H9 (cell line): Measurements from ENCODE around the gene RHOC. TPM values are rescaled to one million over a fixed set of nuclear protein-coding genes. Genes with fewer than 3 reads are reported as not detected.

Experiments used
- DNase-seq: peaks from one replicate; pipeline ENCODE4 v3.0.0-alpha.2; 2017
- H2AFZ ChIP-seq: one replicate; pipeline ENCODE4 v1.6.1; 2013; ENCODE audit warnings: mild to moderate bottlenecking, low read length, control low read depth, moderate library complexity
- H2AK5ac ChIP-seq: 2 replicates; pipeline ENCODE4 v1.6.1; 2013; ENCODE audit warnings: low read length, control low read depth, mixed read lengths; ENCODE audit not compliant: insufficient read length
- H2BK120ac ChIP-seq: one replicate; pipeline ENCODE4 v1.6.1; 2013; ENCODE audit warnings: low read depth, mild to moderate bottlenecking, low read length, control low read depth, inconsistent platforms; ENCODE audit not compliant: poor library complexity, severe bottlenecking
- H2BK12ac ChIP-seq: 2 replicates; pipeline ENCODE4 v1.6.1; 2013; ENCODE audit warnings: low read length, control low read depth, mixed read lengths, low read depth; ENCODE audit not compliant: insufficient read length
- H2BK15ac ChIP-seq: 2 replicates; pipeline ENCODE4 v1.6.1; 2013; ENCODE audit warnings: low read depth, low read length, control low read depth
- H2BK20ac ChIP-seq: one replicate; pipeline ENCODE4 v1.6.1; 2013; ENCODE audit warnings: low read depth, mild to moderate bottlenecking, low read length, control low read depth, inconsistent platforms; ENCODE audit not compliant: poor library complexity, severe bottlenecking
- H2BK5ac ChIP-seq: 2 replicates; pipeline ENCODE4 v1.6.1; 2013; ENCODE audit warnings: low read length, control low read depth, mixed read lengths; ENCODE audit not compliant: insufficient read length
- H3K14ac ChIP-seq: 2 replicates; pipeline ENCODE4 v1.6.1; 2013; ENCODE audit warnings: low read length, control low read depth; ENCODE audit not compliant: insufficient read depth
- H3K18ac ChIP-seq: 2 replicates; pipeline ENCODE4 v1.6.1; 2013; ENCODE audit warnings: low read depth, mild to moderate bottlenecking, mixed read lengths, low read length, control low read depth; ENCODE audit not compliant: insufficient read length
- H3K23ac ChIP-seq: 2 replicates; pipeline ENCODE4 v1.6.1; 2013; ENCODE audit warnings: low read length, control low read depth, mixed read lengths, low read depth; ENCODE audit not compliant: insufficient read length
- H3K23me2 ChIP-seq: 2 replicates; pipeline ENCODE4 v1.6.1; 2013; ENCODE audit warnings: low read depth, mild to moderate bottlenecking, mixed read lengths, low read length, control low read depth; ENCODE audit not compliant: insufficient read length, poor library complexity, severe bottlenecking
- H3K27ac ChIP-seq: 2 replicates; pipeline ENCODE4 v1.5.1; 2013; ENCODE audit warnings: low read length, control low read depth, mixed read lengths, low read depth; ENCODE audit not compliant: insufficient read length
- H3K27me3 ChIP-seq: 2 replicates; pipeline ENCODE4 v1.6.1; 2013; ENCODE audit warnings: low read length, control low read depth, inconsistent platforms; ENCODE audit not compliant: insufficient read depth
- H3K4ac ChIP-seq: 2 replicates; pipeline ENCODE4 v1.6.1; 2013; ENCODE audit warnings: low read depth, mild to moderate bottlenecking, control low read depth, inconsistent platforms, low read length, moderate library complexity
- H3K4me1 ChIP-seq: 2 replicates; pipeline ENCODE4 v1.6.1; 2013; ENCODE audit warnings: low read length, control low read depth, inconsistent platforms; ENCODE audit not compliant: insufficient read depth
- H3K4me2 ChIP-seq: 2 replicates; pipeline ENCODE4 v1.6.1; 2013; ENCODE audit warnings: low read length, control low read depth, mixed read lengths; ENCODE audit not compliant: insufficient read length, insufficient read depth
- H3K56ac ChIP-seq: 2 replicates; pipeline ENCODE4 v1.6.1; 2013; ENCODE audit warnings: low read depth, mild to moderate bottlenecking, mixed read lengths, low read length, control low read depth; ENCODE audit not compliant: insufficient read length
- H3K79me1 ChIP-seq: 2 replicates; pipeline ENCODE4 v1.6.1; 2013; ENCODE audit warnings: low read depth, mild to moderate bottlenecking, moderate library complexity, low read length, control low read depth, inconsistent platforms; ENCODE audit not compliant: insufficient read depth, poor library complexity, severe bottlenecking
- H3K79me2 ChIP-seq: 2 replicates; pipeline ENCODE4 v1.6.1; 2013; ENCODE audit warnings: low read length, control low read depth, inconsistent platforms; ENCODE audit not compliant: insufficient read depth
- H3K9ac ChIP-seq: 2 replicates; pipeline ENCODE4 v1.6.1; 2013; ENCODE audit warnings: low read length, control low read depth, mixed read lengths; ENCODE audit not compliant: insufficient read length; ENCODE audit errors: extremely low read depth
- H3K9me3 ChIP-seq: one replicate; pipeline ENCODE4 v1.6.1; 2013; ENCODE audit warnings: low read depth, low read length, inconsistent platforms; ENCODE audit not compliant: control insufficient read depth
- H3T11ph ChIP-seq: one replicate; pipeline ENCODE4 v1.6.1; 2013; ENCODE audit warnings: mild to moderate bottlenecking, low read length, control low read depth, inconsistent platforms
- H4K20me1 ChIP-seq: one replicate; pipeline ENCODE4 v1.6.1; 2013; ENCODE audit not compliant: control insufficient read depth, insufficient read length, insufficient read depth
- H4K5ac ChIP-seq: 2 replicates; pipeline ENCODE4 v1.6.1; 2013; ENCODE audit warnings: low read depth, mild to moderate bottlenecking, mixed read lengths, low read length, control low read depth; ENCODE audit not compliant: insufficient read length
- H4K8ac ChIP-seq: replicated peaks from 2 replicates; pipeline ENCODE4 v1.6.1; 2013; ENCODE audit warnings: low read length, control low read depth, mixed read lengths, low read depth; ENCODE audit not compliant: insufficient read length
- H4K91ac ChIP-seq: 2 replicates; pipeline ENCODE4 v1.6.1; 2013; ENCODE audit warnings: low read depth, mild to moderate bottlenecking, moderate library complexity, mixed read lengths, low read length, control low read depth; ENCODE audit not compliant: insufficient read length
- H3K27ac Mint-ChIP-seq, 3 experiments: 2 replicates in 2 of 3; 3 replicates in 1 of 3; pipeline ENCODE4 v1.8.0; 2020 to 2021; ENCODE audit warnings: mixed read lengths in 3 of 3, mild to moderate bottlenecking in 1 of 3, moderate library complexity in 1 of 3
- H3K27me3 Mint-ChIP-seq: 2 replicates; pipeline ENCODE4 v1.8.0; 2021; ENCODE audit warnings: low read depth, mild to moderate bottlenecking, moderate library complexity, mixed read lengths
- H3K36me3 Mint-ChIP-seq, 3 experiments: 2 replicates in 2 of 3; 3 replicates in 1 of 3; pipeline ENCODE4 v1.8.0; 2020 to 2021; ENCODE audit warnings: low read depth in 3 of 3, mixed read lengths in 3 of 3; ENCODE audit not compliant: insufficient read depth in 1 of 3
- H3K4me1 Mint-ChIP-seq, 2 experiments: 2 replicates each; pipeline ENCODE4 v1.8.0; 2020; ENCODE audit warnings: mixed read lengths in 2 of 2
- H3K4me3 Mint-ChIP-seq, 2 experiments: 2 replicates in 1 of 2; 3 replicates in 1 of 2; pipeline ENCODE4 v1.8.0; 2020 to 2021; ENCODE audit warnings: mild to moderate bottlenecking in 2 of 2, mixed read lengths in 2 of 2, moderate library complexity in 1 of 2
- H3K9me3 Mint-ChIP-seq, 2 experiments: 2 replicates in 1 of 2; 3 replicates in 1 of 2; pipeline ENCODE4 v1.8.0; 2020; ENCODE audit warnings: mild to moderate bottlenecking in 2 of 2, mixed read lengths in 2 of 2, moderate library complexity in 1 of 2
- CTCF ChIP-seq: fragments of 200-600 bp; sonication (generic); conservative IDR thresholded peaks from 3 replicates; pipeline ENCODE4 v1.8.0; 2021; ENCODE audit warnings: antibody characterized with exemption, mild to moderate bottlenecking
- WGBS: extraction: QIAGEN DNeasy Blood & Tissue Kit; methylation state at CpG from one replicate; pipeline ENCODE4 v1.1.7; 2013; ENCODE audit warnings: missing lambda C conversion rate, low lambda C conversion rate, mixed read lengths; ENCODE audit not compliant: insufficient read length; ENCODE audit errors: extremely low coverage; 5-methylcytosine and 5-hydroxymethylcytosine counted together
- total RNA-seq: library from RNA; stranded (reverse); gene quantifications from 2 replicates; pipeline ENCODE4 v1.2.1, GENCODE V29; 2021

RHOC gene
- total RNA-seq, 1 experiment from 2014 or later: 68.9 TPM

DNA sequence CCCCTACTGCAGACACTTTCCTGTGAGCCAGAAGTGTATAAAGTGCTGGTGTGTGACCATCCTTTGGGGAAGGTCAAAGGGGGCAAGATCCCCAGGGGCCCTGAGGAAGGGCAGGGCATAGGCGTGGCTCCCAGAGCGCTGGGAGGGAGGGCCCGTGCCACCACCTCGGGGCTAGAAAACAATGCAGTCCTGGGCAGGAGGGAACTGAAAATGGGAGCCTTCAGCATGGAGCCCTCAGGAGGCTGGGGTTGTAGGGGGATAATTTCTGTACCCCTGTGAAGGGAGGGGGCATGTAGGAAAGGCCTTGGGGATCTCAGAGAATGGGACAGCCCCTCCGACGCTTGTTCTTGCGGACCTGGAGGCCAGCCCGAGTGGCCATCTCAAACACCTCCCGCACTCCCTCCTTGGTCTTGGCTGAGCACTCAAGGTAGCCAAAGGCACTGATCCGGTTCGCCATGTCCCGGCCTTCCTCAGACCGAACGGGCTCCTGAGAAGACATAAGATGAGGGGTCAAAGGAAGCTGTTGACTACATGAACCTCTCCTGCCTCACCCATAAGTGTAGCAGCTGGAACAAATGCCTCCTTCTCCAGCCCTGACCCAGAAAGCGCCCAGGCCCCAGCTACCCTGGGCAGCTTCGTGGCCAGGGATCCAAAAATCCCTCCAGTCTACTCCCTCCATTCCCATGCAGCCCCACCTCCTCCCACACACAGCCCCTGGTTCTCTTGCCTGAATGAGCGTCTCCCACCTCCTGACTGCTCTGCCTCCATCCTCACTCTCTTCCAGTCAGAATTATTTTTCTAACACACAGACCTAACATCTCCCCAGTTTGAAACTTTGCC is 5.5 kb downstream of the RHOC start:
- Histone ChIP-seq H3K27ac (no peak overlapping the region), H2AK5ac (no peak overlapping the region), H3K79me1 (no peaks in the 10 kb centered on the region), H3K9ac (no peak overlapping the region), H3T11ph (no peak overlapping the region), H2BK120ac (no peak overlapping the region), H2BK5ac (no peak overlapping the region), H2BK20ac (no peak overlapping the region), H3K23me2 (peaks cover 8% of the 10 kb centered on the region), H3K79me2 (no peaks in the 10 kb centered on the region), H4K8ac (no peak overlapping the region), H2AFZ (no peak overlapping the region), H2BK12ac (no peak overlapping the region), H4K20me1 (peaks cover 4% of the 10 kb centered on the region), H3K56ac (no peak overlapping the region), H3K9me3 (no peaks in the 10 kb centered on the region), H2BK15ac (no peak overlapping the region), H4K91ac (no peak overlapping the region), H3K27me3 (peaks cover 7% of the 10 kb centered on the region; the same call in 1 of the 2 replicates), H3K18ac (no peak overlapping the region), H3K14ac (no peak overlapping the region), H3K4ac (no peak overlapping the region), H3K4me2 (no peak overlapping the region), H3K23ac (no peak overlapping the region), H4K5ac (no peak overlapping the region), H3K4me1 (peaks cover 12% of the 10 kb centered on the region)
- no peak for DNase-seq
- H3K27me3 Mint-ChIP-seq: peaks cover 51% of the 10 kb centered on the region
- H3K27ac Mint-ChIP-seq: no peak overlapping the region; a peak in 1 of 7 replicates
- no CpG with 5 or more reads among the region's 17 CpGs for WGBS
- peaks cover 74 to 89% of the 10 kb centered on the region in 2 experiments for H3K4me1 Mint-ChIP-seq
- H3K36me3 Mint-ChIP-seq: peaks cover 20 to 63% (median 54%) of the 10 kb centered on the region in 3 experiments; a peak in 6 of 7 replicates
- TF ChIP-seq CTCF: no peak
- no peaks in the 10 kb centered on the region for H3K9me3 Mint-ChIP-seq
- peak overlapping the region in 1 of 2 experiments; percentile 18; a peak in 2 of 5 replicates for H3K4me3 Mint-ChIP-seq
